Measurements from ENCODE around the gene ZNF740. TPM values are rescaled to one million over a fixed set of nuclear protein-coding genes. Genes with fewer than 3 reads are reported as not detected.

The ZNF740 gene
- total RNA-seq, 1 experiment from 2014 or later, result 46.8 TPM

- ATAC-seq (no peak), DNase-seq (ENCODE audit: low read depth, low spot score) (no peak)
- CTCF ChIA-PET, result interaction anchor here (1.1 kb wide), 1 partner anchor 22 kb away, joined by 3 read pairs; no protein-coding TSS in a partner anchor
- POLR2A ChIA-PET, result interaction anchor here (0.6 kb wide), 1 partner anchor 60 kb away, joined by 4 read pairs; the partner anchor contains the start of gene PFDN5
- H3K36me3 ChIP-seq (ENCODE audit: control insufficient read depth, insufficient read depth, low read length), result no peaks in the 10 kb centered on the region; the same call in 1 of the 2 replicates
- TF ChIP-seq CTCF (IDR thresholded peaks at IDR 0.05) (no peak), REST (IDR thresholded peaks at IDR 0.05; ENCODE audit: insufficient read depth in 1 of 2, low read depth in 2 of 2, low read length in 1 of 2) (no peak), SIN3A (IDR thresholded peaks at IDR 0.05; ENCODE audit: borderline replicate concordance, insufficient read depth, low read depth, low read length) (no peak), TCF7L2 (IDR thresholded peaks at IDR 0.05; ENCODE audit: low read depth, low read length) (no peak), POLR2AphosphoS5 (IDR thresholded peaks at IDR 0.05; ENCODE audit: low read depth, low read length) (no peak)
- H3K4me3 ChIP-seq (ENCODE audit: low read depth in 2 of 2, low read length in 2 of 2), result no peak overlapping the region
- peaks cover 28% of the 10 kb centered on the region for H3K4me1 ChIP-seq (ENCODE audit: control insufficient read depth, insufficient read depth, low read length)
- intact Hi-C loops (cut with micrococcal nuclease; ENCODE audit: unreplicated experiment) (no loop called here), in situ Hi-C loops (cut with HindIII; ENCODE audit: low pct_unique_long_range_greater_than_20kb, low sequenced_read_pairs) (no loop called here)
- H3K27me3 ChIP-seq (ENCODE audit: control insufficient read depth, insufficient read depth, low read length), result no peaks in the 10 kb centered on the region; the same call in 1 of the 2 replicates
- H3K9me3 ChIP-seq (ENCODE audit: control insufficient read depth, insufficient read depth, low read depth, low read length), result no peaks in the 10 kb centered on the region
- H3K27ac ChIP-seq (ENCODE audit: low read length), result no peak overlapping the region
- BruUV-seq (replicated peaks), result no TSS peak
Observed at GRCh38 chr12:53235742-53236442, 55.4 kb downstream of the ZNF740 start.

- in situ Hi-C loops (cut with HindIII; ENCODE audit: low pct_unique_long_range_greater_than_20kb, low sequenced_read_pairs) (no loop called here), intact Hi-C loops (cut with micrococcal nuclease; ENCODE audit: unreplicated experiment) (no loop called here)
- no peak for DNase-seq (ENCODE audit: low read depth, low spot score)
- ChIA-PET CTCF (no interaction called here), POLR2A (interaction anchor here (0.6 kb wide), 1 partner anchor 59 kb away, joined by 4 read pairs; the partner anchor contains the start of gene PFDN5)
- Histone ChIP-seq H3K4me1 (ENCODE audit: control insufficient read depth, insufficient read depth, low read length) (peaks cover 21% of the 10 kb centered on the region), H3K27ac (ENCODE audit: low read length) (no peak overlapping the region), H3K9me3 (ENCODE audit: control insufficient read depth, insufficient read depth, low read depth, low read length) (no peaks in the 10 kb centered on the region), H3K4me3 (ENCODE audit: low read depth in 2 of 2, low read length in 2 of 2) (no peak overlapping the region), H3K36me3 (ENCODE audit: control insufficient read depth, insufficient read depth, low read length) (no peaks in the 10 kb centered on the region; the same call in 1 of the 2 replicates), H3K27me3 (ENCODE audit: control insufficient read depth, insufficient read depth, low read length) (no peaks in the 10 kb centered on the region; the same call in 1 of the 2 replicates)
- no TSS peak for BruUV-seq (replicated peaks)
- TF ChIP-seq POLR2AphosphoS5 (IDR thresholded peaks at IDR 0.05; ENCODE audit: low read depth, low read length) (no peak), TCF7L2 (IDR thresholded peaks at IDR 0.05; ENCODE audit: low read depth, low read length) (no peak), SIN3A (IDR thresholded peaks at IDR 0.05; ENCODE audit: borderline replicate concordance, insufficient read depth, low read depth, low read length) (no peak)
- no peak for ATAC-seq
Observed at GRCh38 chr12:53236443-53237111, 56.1 kb downstream of the ZNF740 start.

Measured in Panc1 (cell line).